HUES6 (cell line): ENCODE data around the gene ZNF700.
"Not testable (repeated sequence)": the region's sequence is repeated elsewhere in the genome, so short reads cannot be mapped to it uniquely, and the experiment has no call there.

Experiments
- H3K27ac ChIP-seq: 2 replicates; pipeline ENCODE4 v1.7.0; 2013; ENCODE audit warnings: low read depth, mild to moderate bottlenecking, low read length, inconsistent platforms
- H3K27me3 ChIP-seq: 2 replicates; pipeline ENCODE4 v1.6.1; 2013; ENCODE audit warnings: low read length; ENCODE audit not compliant: control insufficient read depth, insufficient read depth
- H3K36me3 ChIP-seq: 2 replicates; pipeline ENCODE4 v1.6.1; 2013; ENCODE audit warnings: low read length; ENCODE audit not compliant: control insufficient read depth, insufficient read depth
- H3K4me1 ChIP-seq: 2 replicates; pipeline ENCODE4 v1.6.1; 2013; ENCODE audit warnings: low read length; ENCODE audit not compliant: control insufficient read depth, insufficient read depth
- H3K4me3 ChIP-seq: 2 replicates; pipeline ENCODE4 v1.5.1; 2013; ENCODE audit warnings: low read depth, low read length
- H3K9ac ChIP-seq: one replicate; pipeline ENCODE4 v1.6.1; 2013; ENCODE audit warnings: mild to moderate bottlenecking, low read length
- H3K9me3 ChIP-seq: 2 replicates; pipeline ENCODE4 v1.6.1; 2013; ENCODE audit warnings: low read depth, low read length; ENCODE audit not compliant: control insufficient read depth, insufficient read depth

Gene ZNF700

DNA sequence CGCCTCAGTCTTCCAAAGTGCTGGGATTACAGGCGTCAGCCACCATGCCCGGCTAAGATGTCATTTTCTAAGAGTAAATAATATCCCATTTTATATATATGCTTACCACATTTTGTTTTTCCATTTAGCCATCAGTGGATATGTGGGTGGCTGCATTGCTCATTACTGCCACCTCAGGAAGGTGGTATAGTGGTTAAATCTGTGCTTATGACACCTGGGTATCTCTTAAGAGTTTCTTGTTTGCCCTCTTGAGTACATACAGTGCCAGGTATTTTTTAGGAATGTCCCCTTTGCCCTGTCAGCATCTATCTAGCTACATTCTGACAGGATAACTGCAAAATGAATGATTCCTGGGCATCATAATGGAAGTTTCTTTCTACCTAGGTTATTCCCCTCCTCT lies 22.7 kb upstream of the ZNF700 start:
- H3K4me3 ChIP-seq = no peak overlapping the region
- H3K36me3 ChIP-seq = peaks cover 17% of the 10 kb centered on the region; the same call in 1 of the 2 replicates
- peaks cover 66% of the 10 kb centered on the region for H3K9me3 ChIP-seq
- no peaks in the 10 kb centered on the region for H3K4me1 ChIP-seq
- H3K27me3 ChIP-seq = no peaks in the 10 kb centered on the region
- no peak overlapping the region for H3K27ac ChIP-seq
- no peak overlapping the region for H3K9ac ChIP-seq

DNA sequence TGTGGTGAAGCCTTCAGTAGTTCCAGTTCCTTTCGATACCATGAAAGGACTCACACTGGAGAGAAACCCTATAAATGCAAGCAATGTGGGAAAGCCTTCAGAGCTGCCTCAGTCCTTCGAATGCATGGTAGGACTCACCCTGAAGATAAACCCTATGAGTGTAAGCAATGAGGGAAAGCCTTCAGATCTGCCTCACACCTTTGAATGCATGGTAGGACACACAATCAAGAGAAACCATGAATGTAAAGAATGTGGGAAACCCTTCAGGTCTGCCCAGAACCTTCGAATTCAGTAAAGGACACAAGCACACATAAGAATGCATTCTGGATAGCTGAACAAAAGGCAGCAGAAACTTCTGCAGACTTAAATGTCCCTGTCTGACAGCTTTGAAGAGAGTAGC lies 19.0 kb upstream of the ZNF700 start:
- no peak overlapping the region; the same call in 1 of the 2 replicates for H3K4me3 ChIP-seq
- H3K9me3 ChIP-seq = peaks cover 55% of the 10 kb centered on the region
- H3K4me1 ChIP-seq = no peaks in the 10 kb centered on the region
- H3K9ac ChIP-seq = no peak overlapping the region
- H3K27ac ChIP-seq = no peak overlapping the region
- H3K36me3 ChIP-seq = peaks cover 17% of the 10 kb centered on the region; the same call in 1 of the 2 replicates
- H3K27me3 ChIP-seq = no peaks in the 10 kb centered on the region

DNA sequence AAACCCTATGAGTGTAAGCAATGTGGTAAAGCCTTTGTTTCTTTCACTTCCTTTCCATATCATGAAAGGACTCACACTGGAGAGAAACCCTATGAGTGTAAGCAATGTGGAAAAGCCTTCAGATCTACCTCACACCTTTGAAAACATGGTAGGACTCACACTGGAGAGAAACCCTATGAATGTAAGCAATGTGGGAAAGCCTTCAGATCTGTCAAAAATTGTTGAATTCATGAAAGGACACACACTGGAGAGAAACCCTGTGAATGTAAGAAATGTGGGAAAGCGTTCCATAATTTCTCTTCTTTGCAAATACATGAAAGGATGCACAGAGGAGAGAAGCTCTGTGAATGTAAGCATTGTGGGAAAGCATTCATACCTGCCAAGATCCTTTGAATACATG lies 13.0 kb upstream of the ZNF700 start:
- H3K4me1 ChIP-seq, H3K4me3 ChIP-seq, H3K9ac ChIP-seq, H3K27me3 ChIP-seq, H3K36me3 ChIP-seq, H3K27ac ChIP-seq: not testable (repeated sequence)
- H3K9me3 ChIP-seq = peaks cover 42% of the 10 kb centered on the region

DNA sequence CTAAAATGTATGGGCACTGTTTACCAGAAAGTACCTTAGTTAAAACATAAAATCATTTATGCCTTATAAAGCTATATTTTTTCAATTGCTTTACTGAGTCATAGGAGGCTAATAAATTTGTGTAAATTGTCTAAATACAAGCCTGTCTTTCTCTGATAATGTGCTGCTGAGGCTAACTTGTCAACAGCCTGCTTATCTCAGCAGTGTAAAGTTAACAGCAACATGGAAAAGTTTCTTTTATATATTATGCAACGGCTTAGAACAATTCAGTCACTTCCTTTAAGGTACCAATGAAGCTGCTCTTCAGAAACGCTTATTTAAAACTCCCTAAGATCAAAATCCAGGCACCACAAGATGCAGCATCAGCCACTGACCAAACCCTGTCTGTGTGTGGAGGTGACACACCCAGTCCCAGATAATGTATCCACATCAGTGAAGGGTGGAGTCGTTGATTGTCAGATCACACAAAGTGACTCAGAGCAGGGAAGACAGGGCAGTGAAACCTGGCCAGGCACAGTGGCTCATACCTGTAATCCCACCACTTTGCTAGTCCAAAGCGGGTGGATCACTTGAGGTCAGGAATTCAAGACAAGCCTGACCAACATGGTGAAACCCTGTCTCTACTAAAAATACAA lies 10.4 kb upstream of the ZNF700 start:
- H3K4me3 ChIP-seq, H3K36me3 ChIP-seq, H3K27ac ChIP-seq, H3K4me1 ChIP-seq, H3K27me3 ChIP-seq, H3K9ac ChIP-seq: not testable (repeated sequence)
- H3K9me3 ChIP-seq = peaks cover 56% of the 10 kb centered on the region

GRCh38 chr19:11921852-11922495 lies 2.9 kb upstream of the ZNF700 start:
- H3K27ac ChIP-seq = no peak overlapping the region
- H3K4me3 ChIP-seq = no peak overlapping the region
- H3K4me1 ChIP-seq = peaks cover 3% of the 10 kb centered on the region; the same call in 1 of the 2 replicates
- peaks cover 43% of the 10 kb centered on the region for H3K9me3 ChIP-seq
- H3K36me3 ChIP-seq = no peaks in the 10 kb centered on the region
- no peaks in the 10 kb centered on the region for H3K27me3 ChIP-seq
- H3K9ac ChIP-seq = no peak overlapping the region

DNA sequence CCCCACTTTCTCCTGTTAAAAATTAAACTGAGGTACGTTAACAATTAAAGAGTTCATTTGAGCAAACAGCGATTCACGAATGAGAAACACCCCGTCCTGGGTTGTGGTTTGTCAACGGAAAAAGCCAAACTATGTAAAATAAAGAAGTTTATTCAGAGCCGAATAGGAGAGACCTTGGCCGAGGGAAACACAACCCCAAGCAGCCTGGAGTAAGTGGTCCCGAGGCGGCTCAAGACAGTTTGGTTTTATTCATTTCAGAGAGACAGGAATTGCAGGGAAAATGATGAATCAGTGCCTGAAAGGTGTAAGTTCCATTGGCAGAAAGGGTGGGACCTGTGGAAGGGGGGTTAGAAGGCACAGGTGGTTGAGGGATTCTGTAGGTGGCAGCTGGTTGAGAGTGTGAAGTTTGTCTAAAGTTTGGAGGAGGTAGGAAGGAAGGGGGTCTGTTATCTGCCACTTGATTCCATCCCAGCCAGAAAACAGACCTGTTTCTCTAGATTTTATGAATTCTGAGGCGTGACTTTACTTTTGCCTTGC lies 812 bp downstream of the ZNF700 start:
- not testable (repeated sequence) for H3K27me3 ChIP-seq, H3K4me1 ChIP-seq, H3K36me3 ChIP-seq, H3K9ac ChIP-seq
- H3K4me3 ChIP-seq = peak overlapping the region; percentile 65; the same call in 1 of the 2 replicates
- H3K27ac ChIP-seq = peak overlapping the region; percentile 22; the same call in 1 of the 2 replicates
- H3K9me3 ChIP-seq = peaks cover 37% of the 10 kb centered on the region; the same call in 1 of the 2 replicates

DNA sequence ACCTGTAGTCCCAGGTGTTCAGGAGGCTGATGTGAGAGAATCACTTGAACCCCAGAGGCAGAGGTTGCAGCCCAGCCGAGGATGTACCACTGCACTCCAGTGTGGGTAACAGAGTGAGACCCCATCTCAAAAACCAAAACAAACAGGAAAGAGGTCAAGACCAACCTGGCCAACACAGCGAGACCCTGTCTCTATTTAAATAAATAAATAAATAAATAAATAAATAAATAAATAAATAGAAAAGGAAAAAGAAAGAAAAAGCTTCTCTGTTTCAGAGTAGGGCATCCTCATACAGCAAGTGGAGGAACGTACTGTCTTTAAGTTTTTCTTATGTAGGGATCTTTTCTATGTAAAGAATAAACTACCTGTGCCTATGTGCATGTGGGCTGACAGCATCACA lies 2.3 kb downstream of the ZNF700 start:
- H3K36me3 ChIP-seq = no peaks in the 10 kb centered on the region
- H3K27me3 ChIP-seq = no peaks in the 10 kb centered on the region
- H3K4me3 ChIP-seq = no peak overlapping the region
- peaks cover 43% of the 10 kb centered on the region for H3K9me3 ChIP-seq
- H3K9ac ChIP-seq = no peak overlapping the region
- no peak overlapping the region for H3K27ac ChIP-seq
- peaks cover 3% of the 10 kb centered on the region; the same call in 1 of the 2 replicates for H3K4me1 ChIP-seq

DNA sequence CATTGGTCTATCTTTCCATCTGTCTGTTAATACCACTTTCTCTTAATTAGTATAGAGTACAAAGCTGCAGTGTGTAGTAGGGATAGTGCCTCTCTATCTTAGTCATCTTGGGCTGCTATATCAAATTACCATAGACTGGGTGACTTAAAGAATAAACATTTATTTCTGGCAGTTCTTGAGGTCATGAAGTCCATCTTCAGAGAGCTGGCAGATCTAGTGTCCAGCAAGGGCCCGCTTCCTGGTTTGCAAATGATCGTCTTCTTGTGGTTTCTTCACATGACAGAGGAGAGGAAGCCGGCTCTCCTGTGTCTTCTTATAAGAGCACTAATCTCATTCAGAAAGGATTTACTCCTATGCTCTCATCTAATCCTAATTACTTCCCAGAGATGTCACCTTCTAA lies 6.1 kb downstream of the ZNF700 start:
- Histone ChIP-seq H3K9me3 (peaks cover 57% of the 10 kb centered on the region), H3K4me3 (no peak overlapping the region), H3K36me3 (no peaks in the 10 kb centered on the region; the same call in 1 of the 2 replicates), H3K27ac (no peak overlapping the region), H3K27me3 (no peaks in the 10 kb centered on the region), H3K4me1 (no peaks in the 10 kb centered on the region), H3K9ac (no peak overlapping the region)

- Histone ChIP-seq H3K4me3 (no peak overlapping the region), H3K9ac (no peak overlapping the region), H3K27me3 (no peaks in the 10 kb centered on the region), H3K27ac (no peak overlapping the region), H3K9me3 (peaks cover 57% of the 10 kb centered on the region), H3K36me3 (no peaks in the 10 kb centered on the region; the same call in 1 of the 2 replicates), H3K4me1 (no peaks in the 10 kb centered on the region)
These were observed 6.6 kb downstream of the ZNF700 start for GRCh38 chr19:11931513-11931912.

GRCh38 chr19:11935829-11936228 lies 10.9 kb downstream of the ZNF700 start:
- H3K27me3 ChIP-seq, H3K4me1 ChIP-seq, H3K4me3 ChIP-seq, H3K9ac ChIP-seq, H3K36me3 ChIP-seq, H3K27ac ChIP-seq: not testable (repeated sequence)
- H3K9me3 ChIP-seq = peaks cover 59% of the 10 kb centered on the region

DNA sequence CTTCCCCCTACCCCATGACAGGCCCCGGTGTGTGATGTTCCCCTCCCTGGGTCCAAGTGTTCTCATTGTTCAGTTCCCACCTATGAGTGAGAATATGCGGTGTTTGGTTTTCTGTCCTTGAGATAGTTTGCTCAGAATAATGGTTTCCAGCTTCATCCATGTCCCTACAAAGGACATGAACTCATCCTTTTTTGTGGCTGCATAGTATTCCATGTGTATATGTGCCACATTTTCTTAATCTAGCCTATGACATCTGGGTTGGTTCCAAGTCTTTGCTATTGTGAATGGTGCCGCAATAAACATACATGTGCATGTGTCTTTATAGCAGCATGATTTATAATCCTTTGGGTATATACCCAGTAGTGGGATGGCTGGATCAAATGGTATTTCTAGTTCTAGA lies 13.5 kb downstream of the ZNF700 start:
- not testable (repeated sequence) for H3K27me3 ChIP-seq, H3K27ac ChIP-seq, H3K4me1 ChIP-seq, H3K4me3 ChIP-seq, H3K36me3 ChIP-seq, H3K9ac ChIP-seq
- H3K9me3 ChIP-seq = peaks cover 58% of the 10 kb centered on the region
